Left lung (tissue), 10 donors: Measurements from ENCODE around the gene KIF26A. TPM values are rescaled to one million over a fixed set of nuclear protein-coding genes. Genes with fewer than 3 reads are reported as not detected.

Source experiments
- ATAC-seq: fragments of 200-7000 bp; cut with Tn5 transposase; one replicate; pipeline ENCODE4 v1.9.1; 2020; ENCODE audit warnings: moderate library complexity
- DNase-seq, 4 donors: peaks; one replicate each; pipeline ENCODE4 v3.0.0-alpha.2; 2013 to 2020
- H3K27ac ChIP-seq, 2 donors: fragments of 200-600 bp; sonication (generic) in 1 of 2; one replicate each; pipeline versions ENCODE4 v1.5.0 to v1.8.0; 2020 to 2021
- H3K27me3 ChIP-seq, 2 donors: fragments of 200-600 bp; sonication (generic) in 1 of 2; one replicate each; pipeline versions ENCODE4 v1.5.0 to v1.8.0; 2020 to 2021
- H3K36me3 ChIP-seq, 2 donors: fragments of 200-600 bp; sonication (generic) in 1 of 2; one replicate each; pipeline versions ENCODE4 v1.5.0 to v1.8.0; 2020 to 2021
- H3K4me1 ChIP-seq, 2 donors: fragments of 200-600 bp; one replicate each; pipeline ENCODE4 v1.8.0; 2021
- H3K4me3 ChIP-seq, 2 donors: fragments of 200-600 bp; sonication (generic) in 1 of 2; one replicate each; pipeline versions ENCODE4 v1.5.0 to v1.8.0; 2020 to 2021; ENCODE audit warnings: mild to moderate bottlenecking in 1 of 2
- H3K9me3 ChIP-seq, 2 donors: fragments of 200-600 bp; sonication (generic) in 1 of 2; one replicate each; pipeline versions ENCODE4 v1.5.0 to v1.8.0; 2020 to 2021
- CTCF ChIP-seq, 2 donors: fragments of 200-600 bp; sonication (generic) in 1 of 2; IDR thresholded peaks; one replicate each; pipeline versions ENCODE4 v1.5.0 to v1.8.0; 2021; ENCODE audit warnings: antibody characterized with exemption in 2 of 2
- intact Hi-C, 2 donors: fragments of 100-400 bp; cut with DNase I; formaldehyde crosslinking; loops; one replicate each; pipeline versions ENCODE4 v1.11.2 to v1.14.2; 2022
- polyA plus RNA-seq, 6 donors: library from polyadenylated mRNA; unstranded; fragments of 120-200 nt; gene quantifications; one replicate each; pipeline ENCODE4 v1.2.1, GENCODE V29; 2013; ENCODE audit not compliant: insufficient read length in 6 of 6
- total RNA-seq, 2 donors: library from RNA; stranded (reverse); fragmentation: NEBNext Ultra II Directional; extraction: Animal tissue kit (Norgen Biotek cat#: 25700); gene quantifications; one replicate each; pipeline ENCODE4 v1.2.1, GENCODE V29; 2021
- donor health status: DM: no; HTN: yes; CAD: no.
- donor health status: DM: no; HTN: no; CAD: no.

Gene KIF26A
- total and polyA plus RNA-seq, 8 donors: 4.5 to 25.5 (median 14.4) TPM

- H3K4me1 ChIP-seq: peaks cover 0 to 17% of the 10 kb centered on the region in 2 donors
- no peak overlapping the region for H3K27ac ChIP-seq
- DNase-seq: peak in 1 of 4 donors; percentile 42
- no peak for ATAC-seq
- peaks cover 31 to 57% of the 10 kb centered on the region in 2 donors for H3K27me3 ChIP-seq
- peaks cover 0 to 17% of the 10 kb centered on the region in 2 donors for H3K9me3 ChIP-seq
- no peaks in the 10 kb centered on the region for H3K36me3 ChIP-seq
- intact Hi-C loops: no loop called here
- TF ChIP-seq CTCF (IDR thresholded peaks at IDR 0.05): no peak
- no peak overlapping the region for H3K4me3 ChIP-seq
These were observed 18.1 kb upstream of the KIF26A start for GRCh38 chr14:104120281-104120741.

- Histone ChIP-seq H3K4me1 (peaks cover 0 to 16% of the 10 kb centered on the region in 2 donors), H3K27me3 (peaks cover 27 to 48% of the 10 kb centered on the region in 2 donors), H3K9me3 (peaks cover 0 to 20% of the 10 kb centered on the region in 2 donors), H3K27ac (no peak overlapping the region), H3K36me3 (no peaks in the 10 kb centered on the region), H3K4me3 (no peak overlapping the region)
- no peak for ATAC-seq
- no peak for TF ChIP-seq CTCF (IDR thresholded peaks at IDR 0.05)
- no peak for DNase-seq
- intact Hi-C loops: no loop called here
These were observed 17.2 kb upstream of the KIF26A start for GRCh38 chr14:104121142-104121541.

GRCh38 chr14:104123879-104124278 is 14.5 kb upstream of the KIF26A start:
- no peak overlapping the region for H3K27ac ChIP-seq
- H3K36me3 ChIP-seq: no peaks in the 10 kb centered on the region
- TF ChIP-seq CTCF (IDR thresholded peaks at IDR 0.05): no peak
- ATAC-seq (no peak), DNase-seq (no peak)
- H3K4me1 ChIP-seq: no peaks in the 10 kb centered on the region
- H3K4me3 ChIP-seq: no peak overlapping the region
- peaks cover 0 to 21% of the 10 kb centered on the region in 2 donors for H3K27me3 ChIP-seq
- intact Hi-C loops: no loop called here
- peaks cover 0 to 20% of the 10 kb centered on the region in 2 donors for H3K9me3 ChIP-seq

- peaks cover 0 to 28% of the 10 kb centered on the region in 2 donors for H3K9me3 ChIP-seq
- no peaks in the 10 kb centered on the region for H3K4me1 ChIP-seq
- TF ChIP-seq CTCF (IDR thresholded peaks at IDR 0.05): no peak
- H3K27me3 ChIP-seq: peaks cover 0 to 10% of the 10 kb centered on the region in 2 donors
- H3K36me3 ChIP-seq: no peaks in the 10 kb centered on the region
- DNase-seq (no peak), ATAC-seq (no peak)
- intact Hi-C loops: no loop called here
- H3K4me3 ChIP-seq: no peak overlapping the region
- H3K27ac ChIP-seq: no peak overlapping the region
These were observed 13.4 kb upstream of the KIF26A start for GRCh38 chr14:104125011-104125410.

GRCh38 chr14:104126753-104127152 is 11.6 kb upstream of the KIF26A start:
- intact Hi-C loops: no loop called here
- no peak for TF ChIP-seq CTCF (IDR thresholded peaks at IDR 0.05)
- H3K27ac ChIP-seq: no peak overlapping the region

More at GRCh38 chr14:104126753-104127152, 11.6 kb upstream of the KIF26A start:
- DNase-seq: no peak
- peaks cover 0 to 30% of the 10 kb centered on the region in 2 donors for H3K9me3 ChIP-seq
- no peaks in the 10 kb centered on the region for H3K36me3 ChIP-seq
- no peaks in the 10 kb centered on the region for H3K4me1 ChIP-seq
- no peak for ATAC-seq
- no peak overlapping the region for H3K4me3 ChIP-seq
- H3K27me3 ChIP-seq: peaks cover 0 to 8% of the 10 kb centered on the region in 2 donors
